H9 (cell line): ENCODE measurements around the gene RAD23A. TPM values are rescaled to one million over a fixed set of nuclear protein-coding genes. Genes with fewer than 3 reads are reported as not detected.

Experiments used
- DNase-seq: peaks from one replicate; pipeline ENCODE4 v3.0.0-alpha.2; 2017
- H2AFZ ChIP-seq: one replicate; pipeline ENCODE4 v1.6.1; 2013; ENCODE audit warnings: mild to moderate bottlenecking, low read length, control low read depth, moderate library complexity
- H2AK5ac ChIP-seq: 2 replicates; pipeline ENCODE4 v1.6.1; 2013; ENCODE audit warnings: low read length, control low read depth, mixed read lengths; ENCODE audit not compliant: insufficient read length
- H2BK120ac ChIP-seq: one replicate; pipeline ENCODE4 v1.6.1; 2013; ENCODE audit warnings: low read depth, mild to moderate bottlenecking, low read length, control low read depth, inconsistent platforms; ENCODE audit not compliant: poor library complexity, severe bottlenecking
- H2BK12ac ChIP-seq: 2 replicates; pipeline ENCODE4 v1.6.1; 2013; ENCODE audit warnings: low read length, control low read depth, mixed read lengths, low read depth; ENCODE audit not compliant: insufficient read length
- H2BK15ac ChIP-seq: 2 replicates; pipeline ENCODE4 v1.6.1; 2013; ENCODE audit warnings: low read depth, low read length, control low read depth
- H2BK20ac ChIP-seq: one replicate; pipeline ENCODE4 v1.6.1; 2013; ENCODE audit warnings: low read depth, mild to moderate bottlenecking, low read length, control low read depth, inconsistent platforms; ENCODE audit not compliant: poor library complexity, severe bottlenecking
- H2BK5ac ChIP-seq: 2 replicates; pipeline ENCODE4 v1.6.1; 2013; ENCODE audit warnings: low read length, control low read depth, mixed read lengths; ENCODE audit not compliant: insufficient read length
- H3K14ac ChIP-seq: 2 replicates; pipeline ENCODE4 v1.6.1; 2013; ENCODE audit warnings: low read length, control low read depth; ENCODE audit not compliant: insufficient read depth
- H3K18ac ChIP-seq: 2 replicates; pipeline ENCODE4 v1.6.1; 2013; ENCODE audit warnings: low read depth, mild to moderate bottlenecking, mixed read lengths, low read length, control low read depth; ENCODE audit not compliant: insufficient read length
- H3K23ac ChIP-seq: 2 replicates; pipeline ENCODE4 v1.6.1; 2013; ENCODE audit warnings: low read length, control low read depth, mixed read lengths, low read depth; ENCODE audit not compliant: insufficient read length
- H3K23me2 ChIP-seq: 2 replicates; pipeline ENCODE4 v1.6.1; 2013; ENCODE audit warnings: low read depth, mild to moderate bottlenecking, mixed read lengths, low read length, control low read depth; ENCODE audit not compliant: insufficient read length, poor library complexity, severe bottlenecking
- H3K27ac ChIP-seq: 2 replicates; pipeline ENCODE4 v1.5.1; 2013; ENCODE audit warnings: low read length, control low read depth, mixed read lengths, low read depth; ENCODE audit not compliant: insufficient read length
- H3K27me3 ChIP-seq: 2 replicates; pipeline ENCODE4 v1.6.1; 2013; ENCODE audit warnings: low read length, control low read depth, inconsistent platforms; ENCODE audit not compliant: insufficient read depth
- H3K4ac ChIP-seq: 2 replicates; pipeline ENCODE4 v1.6.1; 2013; ENCODE audit warnings: low read depth, mild to moderate bottlenecking, control low read depth, inconsistent platforms, low read length, moderate library complexity
- H3K4me1 ChIP-seq: 2 replicates; pipeline ENCODE4 v1.6.1; 2013; ENCODE audit warnings: low read length, control low read depth, inconsistent platforms; ENCODE audit not compliant: insufficient read depth
- H3K4me2 ChIP-seq: 2 replicates; pipeline ENCODE4 v1.6.1; 2013; ENCODE audit warnings: low read length, control low read depth, mixed read lengths; ENCODE audit not compliant: insufficient read length, insufficient read depth
- H3K56ac ChIP-seq: 2 replicates; pipeline ENCODE4 v1.6.1; 2013; ENCODE audit warnings: low read depth, mild to moderate bottlenecking, mixed read lengths, low read length, control low read depth; ENCODE audit not compliant: insufficient read length
- H3K79me1 ChIP-seq: 2 replicates; pipeline ENCODE4 v1.6.1; 2013; ENCODE audit warnings: low read depth, mild to moderate bottlenecking, moderate library complexity, low read length, control low read depth, inconsistent platforms; ENCODE audit not compliant: insufficient read depth, poor library complexity, severe bottlenecking
- H3K79me2 ChIP-seq: 2 replicates; pipeline ENCODE4 v1.6.1; 2013; ENCODE audit warnings: low read length, control low read depth, inconsistent platforms; ENCODE audit not compliant: insufficient read depth
- H3K9ac ChIP-seq: 2 replicates; pipeline ENCODE4 v1.6.1; 2013; ENCODE audit warnings: low read length, control low read depth, mixed read lengths; ENCODE audit not compliant: insufficient read length; ENCODE audit errors: extremely low read depth
- H3K9me3 ChIP-seq: one replicate; pipeline ENCODE4 v1.6.1; 2013; ENCODE audit warnings: low read depth, low read length, inconsistent platforms; ENCODE audit not compliant: control insufficient read depth
- H3T11ph ChIP-seq: one replicate; pipeline ENCODE4 v1.6.1; 2013; ENCODE audit warnings: mild to moderate bottlenecking, low read length, control low read depth, inconsistent platforms
- H4K20me1 ChIP-seq: one replicate; pipeline ENCODE4 v1.6.1; 2013; ENCODE audit not compliant: control insufficient read depth, insufficient read length, insufficient read depth
- H4K5ac ChIP-seq: 2 replicates; pipeline ENCODE4 v1.6.1; 2013; ENCODE audit warnings: low read depth, mild to moderate bottlenecking, mixed read lengths, low read length, control low read depth; ENCODE audit not compliant: insufficient read length
- H4K8ac ChIP-seq: replicated peaks from 2 replicates; pipeline ENCODE4 v1.6.1; 2013; ENCODE audit warnings: low read length, control low read depth, mixed read lengths, low read depth; ENCODE audit not compliant: insufficient read length
- H4K91ac ChIP-seq: 2 replicates; pipeline ENCODE4 v1.6.1; 2013; ENCODE audit warnings: low read depth, mild to moderate bottlenecking, moderate library complexity, mixed read lengths, low read length, control low read depth; ENCODE audit not compliant: insufficient read length
- H3K27ac Mint-ChIP-seq, 3 experiments: 2 replicates in 2 of 3; 3 replicates in 1 of 3; pipeline ENCODE4 v1.8.0; 2020 to 2021; ENCODE audit warnings: mixed read lengths in 3 of 3, mild to moderate bottlenecking in 1 of 3, moderate library complexity in 1 of 3
- H3K27me3 Mint-ChIP-seq: 2 replicates; pipeline ENCODE4 v1.8.0; 2021; ENCODE audit warnings: low read depth, mild to moderate bottlenecking, moderate library complexity, mixed read lengths
- H3K36me3 Mint-ChIP-seq, 3 experiments: 2 replicates in 2 of 3; 3 replicates in 1 of 3; pipeline ENCODE4 v1.8.0; 2020 to 2021; ENCODE audit warnings: low read depth in 3 of 3, mixed read lengths in 3 of 3; ENCODE audit not compliant: insufficient read depth in 1 of 3
- H3K4me1 Mint-ChIP-seq, 2 experiments: 2 replicates each; pipeline ENCODE4 v1.8.0; 2020; ENCODE audit warnings: mixed read lengths in 2 of 2
- H3K4me3 Mint-ChIP-seq, 2 experiments: 2 replicates in 1 of 2; 3 replicates in 1 of 2; pipeline ENCODE4 v1.8.0; 2020 to 2021; ENCODE audit warnings: mild to moderate bottlenecking in 2 of 2, mixed read lengths in 2 of 2, moderate library complexity in 1 of 2
- H3K9me3 Mint-ChIP-seq, 2 experiments: 2 replicates in 1 of 2; 3 replicates in 1 of 2; pipeline ENCODE4 v1.8.0; 2020; ENCODE audit warnings: mild to moderate bottlenecking in 2 of 2, mixed read lengths in 2 of 2, moderate library complexity in 1 of 2
- CTCF ChIP-seq: fragments of 200-600 bp; sonication (generic); conservative IDR thresholded peaks from 3 replicates; pipeline ENCODE4 v1.8.0; 2021; ENCODE audit warnings: antibody characterized with exemption, mild to moderate bottlenecking
- WGBS: extraction: QIAGEN DNeasy Blood & Tissue Kit; methylation state at CpG from one replicate; pipeline ENCODE4 v1.1.7; 2013; ENCODE audit warnings: missing lambda C conversion rate, low lambda C conversion rate, mixed read lengths; ENCODE audit not compliant: insufficient read length; ENCODE audit errors: extremely low coverage; 5-methylcytosine and 5-hydroxymethylcytosine counted together
- total RNA-seq: library from RNA; stranded (reverse); gene quantifications from 2 replicates; pipeline ENCODE4 v1.2.1, GENCODE V29; 2021

Gene RAD23A
- total RNA-seq, 1 experiment from 2014 or later = 62.2 TPM

GRCh38 chr19:12922959-12923358 lies 22.7 kb upstream of the RAD23A start:
- no peak overlapping the region for H3K9ac ChIP-seq
- H3T11ph ChIP-seq = no peak overlapping the region
- no peak overlapping the region for H3K27ac ChIP-seq
- H3K23me2 ChIP-seq = no peaks in the 10 kb centered on the region
- DNase-seq = no peak
- peaks cover 5% of the 10 kb centered on the region for H4K20me1 ChIP-seq
- no peak overlapping the region for H2BK5ac ChIP-seq
- H3K4me2 ChIP-seq = no peak overlapping the region
- H3K79me1 ChIP-seq = no peaks in the 10 kb centered on the region
- Mint-ChIP-seq H3K9me3 (peaks cover 7 to 8% of the 10 kb centered on the region in 2 experiments), H3K36me3 (peaks cover 44 to 55% (median 49%) of the 10 kb centered on the region in 3 experiments; a peak in 6 of 7 replicates), H3K4me3 (peak overlapping the region in 1 of 2 experiments; percentile 5; a peak in 1 of 5 replicates), H3K27ac (no peak overlapping the region), H3K4me1 (0 out of 4 replicates have a peak, but pooled peaks cover 0 to 6% of the 10 kb centered on the region in 2 experiments), H3K27me3 (peaks cover 15% of the 10 kb centered on the region)
- H3K23ac ChIP-seq = no peak overlapping the region
- no peak overlapping the region for H2AK5ac ChIP-seq
- H3K9me3 ChIP-seq = no peaks in the 10 kb centered on the region
- no peak overlapping the region for H3K4ac ChIP-seq
- H3K18ac ChIP-seq = no peak overlapping the region
- no peak overlapping the region for H2BK15ac ChIP-seq
- no peaks in the 10 kb centered on the region for H3K79me2 ChIP-seq
- H2BK120ac ChIP-seq = no peak overlapping the region
- peaks cover 5% of the 10 kb centered on the region; the same call in 1 of the 2 replicates for H3K27me3 ChIP-seq
- no peak overlapping the region for H3K14ac ChIP-seq
- no peak overlapping the region for H4K5ac ChIP-seq
- H3K4me1 ChIP-seq = no peaks in the 10 kb centered on the region
- no peak overlapping the region for H3K56ac ChIP-seq
- no CpG with 5 or more reads among the region's 4 CpGs for WGBS
- no peak overlapping the region for H4K8ac ChIP-seq
- H2BK20ac ChIP-seq = no peak overlapping the region
- no peak overlapping the region for H2BK12ac ChIP-seq
- no peak for TF ChIP-seq CTCF
- H4K91ac ChIP-seq = no peak overlapping the region
- H2AFZ ChIP-seq = no peak overlapping the region
